ENCODE measurements around the gene SLC16A3.

GRCh38 chr17:82258555-82258954 is 29.7 kb downstream of the SLC16A3 start:
- TF ChIP-seq EP300 (IDR thresholded peaks at IDR 0.05; ENCODE audit: borderline replicate concordance in 1 of 2, control insufficient read depth in 1 of 2, low read depth in 2 of 2, low read length in 2 of 2) (no peak), FOXM1 (IDR thresholded peaks at IDR 0.05; ENCODE audit: low read depth, low read length) (no peak), POLR2A (IDR thresholded peaks at IDR 0.05; ENCODE audit: low read depth, low read length) (no peak), YY1 (IDR thresholded peaks at IDR 0.05; ENCODE audit: low read depth, low read length) (no peak), TAF1 (IDR thresholded peaks at IDR 0.05; ENCODE audit: borderline replicate concordance, low read depth, low read length) (no peak), HCFC1 (IDR thresholded peaks at IDR 0.05; ENCODE audit: low read length) (no peak), MXI1 (IDR thresholded peaks at IDR 0.05; ENCODE audit: low read depth, low read length) (no peak), JUND (IDR thresholded peaks at IDR 0.05; ENCODE audit: low read depth, low read length) (no peak), NFYA (IDR thresholded peaks at IDR 0.05; ENCODE audit: borderline replicate concordance, low read depth, low read length) (no peak), ZNF384 (IDR thresholded peaks at IDR 0.05; ENCODE audit: borderline replicate concordance, low read depth, low read length) (no peak)
- TF ChIP-seq, protein P1, sequence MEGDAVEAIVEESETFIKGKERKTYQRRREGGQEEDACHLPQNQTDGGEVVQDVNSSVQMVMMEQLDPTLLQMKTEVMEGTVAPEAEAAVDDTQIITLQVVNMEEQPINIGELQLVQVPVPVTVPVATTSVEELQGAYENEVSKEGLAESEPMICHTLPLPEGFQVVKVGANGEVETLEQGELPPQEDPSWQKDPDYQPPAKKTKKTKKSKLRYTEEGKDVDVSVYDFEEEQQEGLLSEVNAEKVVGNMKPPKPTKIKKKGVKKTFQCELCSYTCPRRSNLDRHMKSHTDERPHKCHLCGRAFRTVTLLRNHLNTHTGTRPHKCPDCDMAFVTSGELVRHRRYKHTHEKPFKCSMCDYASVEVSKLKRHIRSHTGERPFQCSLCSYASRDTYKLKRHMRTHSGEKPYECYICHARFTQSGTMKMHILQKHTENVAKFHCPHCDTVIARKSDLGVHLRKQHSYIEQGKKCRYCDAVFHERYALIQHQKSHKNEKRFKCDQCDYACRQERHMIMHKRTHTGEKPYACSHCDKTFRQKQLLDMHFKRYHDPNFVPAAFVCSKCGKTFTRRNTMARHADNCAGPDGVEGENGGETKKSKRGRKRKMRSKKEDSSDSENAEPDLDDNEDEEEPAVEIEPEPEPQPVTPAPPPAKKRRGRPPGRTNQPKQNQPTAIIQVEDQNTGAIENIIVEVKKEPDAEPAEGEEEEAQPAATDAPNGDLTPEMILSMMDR (IDR thresholded peaks at IDR 0.05 in 2 of 3, conservative IDR thresholded peaks at IDR 0.05 in 1 of 3; ENCODE audit: control insufficient read depth in 2 of 3, extremely low read depth in 1 of 3, insufficient read depth in 1 of 3, low read depth in 3 of 3, low read length in 3 of 3), result no peak
